Thyroid gland (tissue), 4 donors: ENCODE results near the gene DIS3L2.

ENCODE experiments used
- CTCF ChIP-seq, 6 experiments: fragments of 200-600 bp in 3 of 6; fragments of 450-650 bp in 3 of 6; sonication (generic) in 3 of 6; IDR thresholded peaks; one replicate each; pipeline ENCODE4 v1.5.1; 2016 to 2019; ENCODE audit warnings: antibody characterized with exemption in 6 of 6, mild to moderate bottlenecking in 2 of 6, inconsistent platforms in 1 of 6, moderate library complexity in 1 of 6
- POLR2A ChIP-seq, 2 donors: fragments of 450-650 bp; IDR thresholded peaks; one replicate each; pipeline ENCODE4 v1.6.1; 2017; ENCODE audit warnings: antibody characterized with exemption in 2 of 2, mild to moderate bottlenecking in 2 of 2, moderate library complexity in 1 of 2

DNA sequence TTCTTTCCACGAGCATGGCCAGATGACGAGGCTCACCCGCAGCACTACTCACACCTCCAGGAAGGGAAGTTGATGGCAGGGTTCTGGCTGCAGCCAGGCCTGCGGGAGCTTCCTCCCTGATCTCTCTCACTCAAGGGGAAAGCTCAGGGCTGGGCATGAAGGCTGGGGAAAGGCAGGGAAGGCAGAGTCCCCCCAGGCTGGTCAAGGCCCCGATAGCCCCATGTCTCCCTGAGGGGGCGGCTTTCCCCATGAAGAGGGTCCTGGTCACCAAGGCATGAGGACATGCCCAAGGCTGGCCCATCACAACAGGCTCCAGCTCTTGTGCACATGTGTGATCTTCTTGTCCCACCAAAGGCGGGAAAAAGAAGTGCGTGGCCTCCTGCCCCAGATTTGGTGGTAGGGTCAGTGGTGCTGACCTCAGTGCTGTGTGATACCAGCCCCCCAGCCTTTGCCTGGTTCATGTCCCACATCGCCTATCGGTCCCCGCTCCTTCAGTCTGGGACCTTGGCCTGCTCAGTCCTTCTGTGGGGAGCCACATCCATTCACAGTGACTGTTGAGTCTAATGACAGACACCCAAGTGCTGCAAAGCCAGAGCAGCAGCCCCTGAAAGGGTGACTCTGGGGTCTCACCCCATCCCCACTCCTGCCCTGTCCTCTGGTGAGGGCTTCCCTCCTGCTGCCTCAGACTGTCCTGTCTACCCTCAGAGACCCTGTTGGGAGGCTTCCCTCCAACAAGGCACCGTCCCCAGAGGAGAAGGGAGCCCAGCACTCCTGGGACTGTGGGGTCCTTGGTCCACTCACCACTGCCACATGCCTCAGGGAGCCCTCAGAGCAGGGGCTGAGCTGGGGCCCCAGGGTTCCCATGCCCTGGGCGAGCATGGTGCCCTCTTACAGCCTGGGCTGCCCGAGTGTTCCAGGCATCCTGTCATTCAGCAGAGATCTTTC is 367.3 kb downstream of the DIS3L2 start:
- TF ChIP-seq CTCF (IDR thresholded peaks at IDR 0.05) (no peak), POLR2A (IDR thresholded peaks at IDR 0.05) (no peak)
